Vagina (tissue), 2 donors: ENCODE data around the gene GRIN2C.

ENCODE experiments used
- POLR2A ChIP-seq, 2 donors: fragments of 450-650 bp; IDR thresholded peaks; one replicate each; pipeline ENCODE4 v1.6.1; 2017; ENCODE audit warnings: antibody characterized with exemption in 2 of 2, mild to moderate bottlenecking in 2 of 2, moderate library complexity in 2 of 2
- TF ChIP-seq, protein P1 (sequence below), 3 experiments: fragments of 450-650 bp in 2 of 3; fragments of 200-600 bp in 1 of 3; sonication (generic) in 1 of 3; IDR thresholded peaks; one replicate each; pipeline ENCODE4 v1.5.1; 2017 to 2019; ENCODE audit warnings: antibody characterized with exemption in 3 of 3, mild to moderate bottlenecking in 2 of 3, moderate library complexity in 2 of 3

DNA sequence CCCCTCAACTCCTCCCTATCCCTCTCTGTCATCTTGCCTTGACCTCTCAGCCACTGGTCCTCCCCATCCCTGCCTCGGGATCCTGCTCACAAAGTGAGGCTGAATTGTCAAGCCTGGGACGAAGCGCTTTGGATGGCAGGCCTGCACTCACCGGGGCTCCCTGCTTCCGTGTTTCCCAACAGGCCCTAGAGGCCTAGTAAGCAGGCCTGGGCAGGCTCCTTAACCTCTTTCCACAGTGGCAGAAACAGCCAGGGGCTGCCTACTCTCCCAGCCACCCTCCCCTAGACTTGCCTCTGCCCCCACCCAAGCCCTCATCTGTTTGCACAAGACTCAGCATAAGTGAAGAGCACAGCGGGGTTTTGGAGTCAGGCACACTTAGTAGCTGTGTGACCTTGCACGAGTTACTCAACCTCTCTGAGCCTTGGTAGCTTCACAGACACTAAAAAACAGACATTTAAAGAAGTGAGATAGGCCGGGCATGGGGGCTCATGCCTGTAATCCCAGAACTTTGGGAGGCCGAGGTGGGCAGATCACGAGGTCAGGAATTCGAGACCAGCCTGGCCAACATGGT is 38.8 kb upstream of the GRIN2C start:
- TF ChIP-seq, protein P1, sequence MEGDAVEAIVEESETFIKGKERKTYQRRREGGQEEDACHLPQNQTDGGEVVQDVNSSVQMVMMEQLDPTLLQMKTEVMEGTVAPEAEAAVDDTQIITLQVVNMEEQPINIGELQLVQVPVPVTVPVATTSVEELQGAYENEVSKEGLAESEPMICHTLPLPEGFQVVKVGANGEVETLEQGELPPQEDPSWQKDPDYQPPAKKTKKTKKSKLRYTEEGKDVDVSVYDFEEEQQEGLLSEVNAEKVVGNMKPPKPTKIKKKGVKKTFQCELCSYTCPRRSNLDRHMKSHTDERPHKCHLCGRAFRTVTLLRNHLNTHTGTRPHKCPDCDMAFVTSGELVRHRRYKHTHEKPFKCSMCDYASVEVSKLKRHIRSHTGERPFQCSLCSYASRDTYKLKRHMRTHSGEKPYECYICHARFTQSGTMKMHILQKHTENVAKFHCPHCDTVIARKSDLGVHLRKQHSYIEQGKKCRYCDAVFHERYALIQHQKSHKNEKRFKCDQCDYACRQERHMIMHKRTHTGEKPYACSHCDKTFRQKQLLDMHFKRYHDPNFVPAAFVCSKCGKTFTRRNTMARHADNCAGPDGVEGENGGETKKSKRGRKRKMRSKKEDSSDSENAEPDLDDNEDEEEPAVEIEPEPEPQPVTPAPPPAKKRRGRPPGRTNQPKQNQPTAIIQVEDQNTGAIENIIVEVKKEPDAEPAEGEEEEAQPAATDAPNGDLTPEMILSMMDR (IDR thresholded peaks at IDR 0.05) = no peak
- TF ChIP-seq POLR2A (IDR thresholded peaks at IDR 0.05) = no peak
